ENCODE results near the gene RBBP7.
A peak's percentile ranks its signal among the peaks of the same experiment; 100 is the strongest.

The RBBP7 gene

DNA sequence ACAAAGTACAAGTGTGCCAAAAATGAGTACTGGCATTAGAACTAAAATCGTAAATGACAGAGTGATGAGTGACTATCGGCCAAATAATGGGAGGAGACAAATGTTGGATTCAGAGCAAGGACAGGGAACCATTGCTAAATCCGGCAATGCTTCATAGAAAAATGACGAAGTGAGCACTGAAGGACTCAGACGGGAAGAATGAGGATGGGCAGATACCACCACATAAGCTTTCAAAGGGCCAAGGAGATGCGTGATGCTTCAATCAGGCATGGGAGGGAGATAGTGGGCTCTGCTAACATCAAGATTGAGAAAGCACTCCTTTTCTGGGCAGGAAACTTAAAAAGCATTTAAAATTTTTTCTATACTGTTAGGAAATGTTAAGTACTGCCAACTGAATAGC, 21.6 kb downstream of the RBBP7 start:
- Histone ChIP-seq H3K18ac (ENCODE audit: low read depth in 1 of 2, low read length in 2 of 2) (no peak overlapping the region), H3K4me3 (ENCODE audit: insufficient read depth in 1 of 2, low read depth in 1 of 2, low read length in 2 of 2) (no peak overlapping the region), H3K9me3 (ENCODE audit: control insufficient read depth, low read length) (no peaks in the 10 kb centered on the region), H3K27ac (ENCODE audit: low read length, poor library complexity, severe bottlenecking) (no peak overlapping the region), H3K4me2 (ENCODE audit: low read length, poor library complexity, severe bottlenecking) (no peak overlapping the region), H4K91ac (ENCODE audit: low read length) (no peak overlapping the region), H2BK5ac (ENCODE audit: low read depth, low read length, poor library complexity, severe bottlenecking) (no peak overlapping the region), H3K36me3 (ENCODE audit: control insufficient read depth in 1 of 2, insufficient read depth in 2 of 2, low read depth in 1 of 2, low read length in 2 of 2) (peaks cover 8 to 75% of the 10 kb centered on the region in 2 experiments), H3K23ac (ENCODE audit: low read length in 2 of 2) (no peak overlapping the region), H2AK5ac (ENCODE audit: low read length, severe bottlenecking) (no peak overlapping the region), H4K8ac (ENCODE audit: low read length) (no peak overlapping the region), H2AFZ (ENCODE audit: low read depth, low read length) (no peak overlapping the region), H3K4ac (ENCODE audit: low read depth in 1 of 2, low read length in 2 of 2) (no peak overlapping the region), H3K27me3 (ENCODE audit: control insufficient read depth in 1 of 2, insufficient read depth in 1 of 2, low read length in 2 of 2) (no peaks in the 10 kb centered on the region), H3K9ac (ENCODE audit: low read length) (no peak overlapping the region), H2BK120ac (ENCODE audit: low read depth, low read length) (no peak overlapping the region), H2BK12ac (ENCODE audit: low read length in 2 of 2) (no peak overlapping the region), H3K79me1 (replicated peaks; ENCODE audit: low read length, poor library complexity, severe bottlenecking) (peaks cover 3% of the 10 kb centered on the region), H3K4me1 (ENCODE audit: control insufficient read depth, insufficient read depth, low read depth, low read length) (no peaks in the 10 kb centered on the region), H3K14ac (ENCODE audit: low read length in 2 of 2) (no peak overlapping the region), H2BK15ac (ENCODE audit: low read depth, poor library complexity, severe bottlenecking) (no peak overlapping the region)
- WGBS = 96% methylated on average over 5 of the region's 6 CpGs
- no peak for DNase-seq

DNA sequence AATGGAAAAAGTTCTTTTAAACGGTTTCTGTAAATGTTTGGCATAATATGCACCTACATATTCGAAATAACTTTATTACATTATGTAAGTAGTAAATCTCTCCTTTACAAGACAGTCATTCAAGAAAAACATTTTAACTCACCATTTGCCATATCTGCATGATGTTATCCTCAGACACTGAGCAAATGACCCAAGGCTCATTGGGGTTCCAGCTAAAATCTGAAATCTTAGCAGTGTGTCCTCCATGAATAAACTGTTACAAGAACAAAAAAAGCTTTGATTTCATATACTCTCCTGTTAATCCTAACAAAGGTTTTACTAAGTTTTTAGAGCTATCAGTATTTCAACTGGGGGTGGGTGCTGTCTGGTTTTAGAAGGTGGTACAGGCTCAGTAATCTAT, 24.5 kb downstream of the RBBP7 start:
- H2BK12ac ChIP-seq (ENCODE audit: low read length in 2 of 2) = no peak overlapping the region
- peaks cover 3% of the 10 kb centered on the region for H3K79me1 ChIP-seq (replicated peaks; ENCODE audit: low read length, poor library complexity, severe bottlenecking)
- no peak overlapping the region for H3K4me3 ChIP-seq (ENCODE audit: insufficient read depth in 1 of 2, low read depth in 1 of 2, low read length in 2 of 2)
- H3K4me2 ChIP-seq (ENCODE audit: low read length, poor library complexity, severe bottlenecking) = no peak overlapping the region
- no peak overlapping the region for H2AFZ ChIP-seq (ENCODE audit: low read depth, low read length)
- H3K36me3 ChIP-seq (ENCODE audit: control insufficient read depth in 1 of 2, insufficient read depth in 2 of 2, low read depth in 1 of 2, low read length in 2 of 2) = peaks cover 6 to 81% of the 10 kb centered on the region in 2 experiments
- no peak overlapping the region for H3K23ac ChIP-seq (ENCODE audit: low read length in 2 of 2)
- no peak overlapping the region for H3K4ac ChIP-seq (ENCODE audit: low read depth in 1 of 2, low read length in 2 of 2)
- no peak overlapping the region for H2BK5ac ChIP-seq (ENCODE audit: low read depth, low read length, poor library complexity, severe bottlenecking)
- DNase-seq = no peak
- no peaks in the 10 kb centered on the region for H3K9me3 ChIP-seq (ENCODE audit: control insufficient read depth, low read length)
- WGBS = no CpG with 5 or more reads among the region's 2 CpGs
- H2BK15ac ChIP-seq (ENCODE audit: low read depth, poor library complexity, severe bottlenecking) = no peak overlapping the region
- no peak overlapping the region for H4K91ac ChIP-seq (ENCODE audit: low read length)
- no peaks in the 10 kb centered on the region for H3K27me3 ChIP-seq (ENCODE audit: control insufficient read depth in 1 of 2, insufficient read depth in 1 of 2, low read length in 2 of 2)
- no peak overlapping the region for H3K14ac ChIP-seq (ENCODE audit: low read length in 2 of 2)
- no peak overlapping the region for H2AK5ac ChIP-seq (ENCODE audit: low read length, severe bottlenecking)
- no peak overlapping the region for H3K18ac ChIP-seq (ENCODE audit: low read depth in 1 of 2, low read length in 2 of 2)
- H3K4me1 ChIP-seq (ENCODE audit: control insufficient read depth, insufficient read depth, low read depth, low read length) = no peaks in the 10 kb centered on the region
- no peak overlapping the region for H3K27ac ChIP-seq (ENCODE audit: low read length, poor library complexity, severe bottlenecking)
- no peak overlapping the region for H4K8ac ChIP-seq (ENCODE audit: low read length)
- no peak overlapping the region for H3K9ac ChIP-seq (ENCODE audit: low read length)
- H2BK120ac ChIP-seq (ENCODE audit: low read depth, low read length) = no peak overlapping the region

DNA sequence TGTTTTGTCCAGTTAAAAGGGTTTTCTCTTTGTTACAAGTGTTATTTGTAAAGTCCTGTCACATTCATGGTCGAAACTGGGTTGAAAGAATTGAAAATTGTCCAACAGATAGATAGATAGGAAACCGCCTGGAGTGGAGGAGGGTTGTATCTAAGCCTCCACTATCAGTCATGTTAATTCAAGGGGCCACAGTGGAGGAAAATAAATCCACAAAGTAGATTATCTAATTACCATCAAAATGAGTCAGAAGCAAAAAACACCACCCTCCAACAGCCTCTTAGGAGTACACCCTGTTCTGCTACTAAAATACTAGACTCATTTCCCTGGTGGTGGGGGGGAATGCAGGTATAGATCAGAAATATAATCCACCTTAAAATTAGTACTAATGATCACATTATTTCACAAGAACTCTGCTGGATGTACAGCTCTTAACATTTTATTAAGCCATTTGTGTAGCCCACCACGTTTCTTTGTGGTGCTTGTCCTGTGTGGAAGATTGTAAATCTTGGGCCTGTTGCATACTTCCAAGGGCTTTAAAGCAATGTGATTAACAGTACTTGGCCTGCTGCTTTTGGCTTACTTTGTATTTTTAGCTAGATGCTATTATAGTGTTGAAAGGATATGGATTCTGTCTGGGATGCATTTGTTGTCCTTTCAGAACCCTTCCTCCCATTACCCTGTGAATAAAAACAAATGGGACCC, 26.8 kb downstream of the RBBP7 start:
- H3K27me3 ChIP-seq (ENCODE audit: control insufficient read depth in 1 of 2, insufficient read depth in 1 of 2, low read length in 2 of 2) = no peaks in the 10 kb centered on the region
- H2BK5ac ChIP-seq (ENCODE audit: low read depth, low read length, poor library complexity, severe bottlenecking) = no peak overlapping the region
- no peak for DNase-seq
- no peaks in the 10 kb centered on the region for H3K9me3 ChIP-seq (ENCODE audit: control insufficient read depth, low read length)
- no peak overlapping the region for H4K8ac ChIP-seq (ENCODE audit: low read length)
- no peak overlapping the region for H3K4me3 ChIP-seq (ENCODE audit: insufficient read depth in 1 of 2, low read depth in 1 of 2, low read length in 2 of 2)
- H2AFZ ChIP-seq (ENCODE audit: low read depth, low read length) = no peak overlapping the region
- H3K18ac ChIP-seq (ENCODE audit: low read depth in 1 of 2, low read length in 2 of 2) = no peak overlapping the region
- no peak overlapping the region for H3K14ac ChIP-seq (ENCODE audit: low read length in 2 of 2)
- no peak overlapping the region for H2AK5ac ChIP-seq (ENCODE audit: low read length, severe bottlenecking)
- H2BK120ac ChIP-seq (ENCODE audit: low read depth, low read length) = no peak overlapping the region
- no peak overlapping the region for H2BK12ac ChIP-seq (ENCODE audit: low read length in 2 of 2)
- H4K91ac ChIP-seq (ENCODE audit: low read length) = no peak overlapping the region
- H3K27ac ChIP-seq (ENCODE audit: low read length, poor library complexity, severe bottlenecking) = no peak overlapping the region
- H3K36me3 ChIP-seq (ENCODE audit: control insufficient read depth in 1 of 2, insufficient read depth in 2 of 2, low read depth in 1 of 2, low read length in 2 of 2) = peaks cover 5 to 90% of the 10 kb centered on the region in 2 experiments
- peaks cover 9% of the 10 kb centered on the region for H3K4me1 ChIP-seq (ENCODE audit: control insufficient read depth, insufficient read depth, low read depth, low read length)
- peak overlapping the region; percentile 37 for H3K9ac ChIP-seq (ENCODE audit: low read length)
- H3K23ac ChIP-seq (ENCODE audit: low read length in 2 of 2) = no peak overlapping the region
- no peak overlapping the region for H3K4ac ChIP-seq (ENCODE audit: low read depth in 1 of 2, low read length in 2 of 2)
- no peak overlapping the region for H2BK15ac ChIP-seq (ENCODE audit: low read depth, poor library complexity, severe bottlenecking)
- peaks cover 3% of the 10 kb centered on the region for H3K79me1 ChIP-seq (replicated peaks; ENCODE audit: low read length, poor library complexity, severe bottlenecking)
- no peak overlapping the region for H3K4me2 ChIP-seq (ENCODE audit: low read length, poor library complexity, severe bottlenecking)
- WGBS = 60% methylated on average over 1 of the region's 3 CpGs

DNA sequence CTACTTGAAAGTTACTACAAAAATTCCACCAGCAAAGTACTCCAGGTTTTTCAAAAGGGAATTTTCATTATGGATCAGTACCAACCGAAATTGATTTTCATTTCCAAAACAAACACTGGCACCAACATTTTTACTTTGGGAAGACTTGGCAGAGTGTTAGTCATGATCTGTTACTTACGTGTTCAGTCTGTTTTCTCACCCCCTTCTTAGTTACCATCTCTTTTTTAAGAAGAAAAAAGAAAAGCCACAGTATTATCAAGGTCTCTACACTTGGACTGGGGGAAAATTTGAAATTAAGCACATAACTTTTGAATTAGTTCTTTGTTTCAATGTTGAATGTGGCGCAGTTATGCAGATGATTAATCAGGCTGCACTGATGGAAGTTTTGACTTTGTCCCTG, 27.5 kb downstream of the RBBP7 start:
- Histone ChIP-seq H3K4me1 (ENCODE audit: control insufficient read depth, insufficient read depth, low read depth, low read length) (peaks cover 9% of the 10 kb centered on the region), H3K9ac (ENCODE audit: low read length) (peak overlapping the region; percentile 37), H3K14ac (ENCODE audit: low read length in 2 of 2) (no peak overlapping the region)

More for the DNA sequence above, 27.5 kb downstream of the RBBP7 start:
- no peaks in the 10 kb centered on the region for H3K9me3 ChIP-seq (ENCODE audit: control insufficient read depth, low read length)
- no peak overlapping the region for H3K4ac ChIP-seq (ENCODE audit: low read depth in 1 of 2, low read length in 2 of 2)
- no peak overlapping the region for H2AFZ ChIP-seq (ENCODE audit: low read depth, low read length)
- no peak overlapping the region for H2BK15ac ChIP-seq (ENCODE audit: low read depth, poor library complexity, severe bottlenecking)
- H2BK5ac ChIP-seq (ENCODE audit: low read depth, low read length, poor library complexity, severe bottlenecking) = no peak overlapping the region
- no peak overlapping the region for H4K8ac ChIP-seq (ENCODE audit: low read length)
- no peak overlapping the region for H3K27ac ChIP-seq (ENCODE audit: low read length, poor library complexity, severe bottlenecking)
- no peak overlapping the region for H3K23ac ChIP-seq (ENCODE audit: low read length in 2 of 2)
- no peaks in the 10 kb centered on the region for H3K27me3 ChIP-seq (ENCODE audit: control insufficient read depth in 1 of 2, insufficient read depth in 1 of 2, low read length in 2 of 2)
- 100% methylated on average over 1 of the region's 3 CpGs for WGBS
- H3K4me2 ChIP-seq (ENCODE audit: low read length, poor library complexity, severe bottlenecking) = no peak overlapping the region
- no peak overlapping the region for H2BK12ac ChIP-seq (ENCODE audit: low read length in 2 of 2)
- H2AK5ac ChIP-seq (ENCODE audit: low read length, severe bottlenecking) = no peak overlapping the region
- H3K79me1 ChIP-seq (replicated peaks; ENCODE audit: low read length, poor library complexity, severe bottlenecking) = peaks cover 3% of the 10 kb centered on the region
- H3K18ac ChIP-seq (ENCODE audit: low read depth in 1 of 2, low read length in 2 of 2) = no peak overlapping the region
- H4K91ac ChIP-seq (ENCODE audit: low read length) = no peak overlapping the region
- DNase-seq = no peak
- no peak overlapping the region for H2BK120ac ChIP-seq (ENCODE audit: low read depth, low read length)
- H3K4me3 ChIP-seq (ENCODE audit: insufficient read depth in 1 of 2, low read depth in 1 of 2, low read length in 2 of 2) = no peak overlapping the region
- H3K36me3 ChIP-seq (ENCODE audit: control insufficient read depth in 1 of 2, insufficient read depth in 2 of 2, low read depth in 1 of 2, low read length in 2 of 2) = peaks cover 5 to 90% of the 10 kb centered on the region in 2 experiments
